Ishikawa (cell line): Measurements from ENCODE around the gene RITA1.

Source experiments
- CEBPB ChIP-seq: IDR thresholded peaks from 2 replicates; pipeline ENCODE4 v1.6.1; 2012
- CREB1 ChIP-seq: IDR thresholded peaks from 2 replicates; pipeline ENCODE4 v1.6.1; 2012; ENCODE audit warnings: low read depth
- EGR1 ChIP-seq: IDR thresholded peaks from 2 replicates; pipeline ENCODE4 v1.6.1; 2012
- EP300 ChIP-seq: IDR thresholded peaks from 2 replicates; pipeline ENCODE4 v1.6.1; 2012; ENCODE audit warnings: borderline replicate concordance
- FOXM1 ChIP-seq: IDR thresholded peaks from 2 replicates; pipeline ENCODE4 v1.6.1; 2012; ENCODE audit warnings: low read depth, borderline replicate concordance
- NFIC ChIP-seq: IDR thresholded peaks from 2 replicates; pipeline ENCODE4 v1.6.1; 2012
- RAD21 ChIP-seq: IDR thresholded peaks from 2 replicates; pipeline ENCODE4 v1.6.1; 2012; ENCODE audit warnings: low read depth
- TAF1 ChIP-seq: IDR thresholded peaks from 2 replicates; pipeline ENCODE4 v1.6.1; 2012; ENCODE audit warnings: low read depth, mild to moderate bottlenecking
- TCF12 ChIP-seq: IDR thresholded peaks from 2 replicates; pipeline ENCODE4 v1.6.1; 2012; ENCODE audit warnings: low read depth
- TEAD4 ChIP-seq: IDR thresholded peaks from 2 replicates; pipeline ENCODE4 v1.6.1; 2012
- YY1 ChIP-seq: IDR thresholded peaks from 2 replicates; pipeline ENCODE4 v1.6.1; 2012; ENCODE audit warnings: low read depth
- TF ChIP-seq, protein P1 (sequence below): IDR thresholded peaks from 2 replicates; pipeline ENCODE4 v1.6.1; 2012
- TF ChIP-seq, protein P2 (sequence below): IDR thresholded peaks from 2 replicates; pipeline ENCODE4 v1.6.1; 2012; ENCODE audit warnings: low read depth, mild to moderate bottlenecking
- TF ChIP-seq, protein P3 (sequence below): IDR thresholded peaks from 2 replicates; pipeline ENCODE4 v1.6.1; 2012

DNA sequence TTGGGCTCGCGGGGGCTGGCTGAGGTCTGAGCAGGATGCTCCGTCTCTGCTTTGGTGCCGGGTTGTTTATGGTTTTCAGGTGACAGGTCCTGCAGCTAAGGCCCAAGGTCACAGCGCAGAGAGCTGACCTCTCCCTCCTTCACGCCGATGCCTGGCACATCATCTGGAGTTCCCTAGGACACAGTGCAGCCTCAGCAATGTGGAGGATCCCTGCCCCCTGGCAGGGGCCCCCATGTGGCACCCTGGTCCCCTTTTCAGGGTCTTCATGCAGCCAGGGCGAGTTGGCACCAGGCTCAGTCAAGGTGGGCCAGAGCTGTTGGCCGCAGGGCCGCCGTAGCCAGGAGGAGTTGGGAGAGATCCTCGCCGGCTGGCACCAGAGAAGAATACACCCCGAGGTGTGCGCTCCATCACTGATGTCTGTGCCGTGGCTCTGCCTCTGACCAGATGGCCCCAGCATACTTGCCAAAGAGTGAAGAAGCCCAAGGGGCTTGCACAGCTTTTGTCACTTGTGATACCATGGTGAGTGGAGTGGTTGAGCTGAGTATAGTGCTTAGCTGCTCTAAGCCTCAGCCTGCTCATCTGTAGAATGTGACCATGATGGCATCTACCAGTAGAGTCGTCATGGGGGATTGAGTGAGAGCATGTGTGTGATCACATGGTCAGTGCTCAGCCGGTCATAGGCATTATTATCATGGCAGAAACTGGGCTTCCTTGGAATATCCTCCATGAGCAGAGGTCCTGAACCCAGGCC is 46.7 kb downstream of the RITA1 start:
- TF ChIP-seq TCF12 (no peak), TAF1 (no peak), FOXM1 (no peak), EP300 (no peak), RAD21 (no peak), EGR1 (no peak), CEBPB (no peak), CREB1 (no peak), TEAD4 (no peak), YY1 (peak; percentile 50; the same call in 1 of the 2 replicates), NFIC (no peak)
- TF ChIP-seq, protein P1, sequence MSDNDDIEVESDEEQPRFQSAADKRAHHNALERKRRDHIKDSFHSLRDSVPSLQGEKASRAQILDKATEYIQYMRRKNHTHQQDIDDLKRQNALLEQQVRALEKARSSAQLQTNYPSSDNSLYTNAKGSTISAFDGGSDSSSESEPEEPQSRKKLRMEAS, result no peak
- TF ChIP-seq, protein P2, sequence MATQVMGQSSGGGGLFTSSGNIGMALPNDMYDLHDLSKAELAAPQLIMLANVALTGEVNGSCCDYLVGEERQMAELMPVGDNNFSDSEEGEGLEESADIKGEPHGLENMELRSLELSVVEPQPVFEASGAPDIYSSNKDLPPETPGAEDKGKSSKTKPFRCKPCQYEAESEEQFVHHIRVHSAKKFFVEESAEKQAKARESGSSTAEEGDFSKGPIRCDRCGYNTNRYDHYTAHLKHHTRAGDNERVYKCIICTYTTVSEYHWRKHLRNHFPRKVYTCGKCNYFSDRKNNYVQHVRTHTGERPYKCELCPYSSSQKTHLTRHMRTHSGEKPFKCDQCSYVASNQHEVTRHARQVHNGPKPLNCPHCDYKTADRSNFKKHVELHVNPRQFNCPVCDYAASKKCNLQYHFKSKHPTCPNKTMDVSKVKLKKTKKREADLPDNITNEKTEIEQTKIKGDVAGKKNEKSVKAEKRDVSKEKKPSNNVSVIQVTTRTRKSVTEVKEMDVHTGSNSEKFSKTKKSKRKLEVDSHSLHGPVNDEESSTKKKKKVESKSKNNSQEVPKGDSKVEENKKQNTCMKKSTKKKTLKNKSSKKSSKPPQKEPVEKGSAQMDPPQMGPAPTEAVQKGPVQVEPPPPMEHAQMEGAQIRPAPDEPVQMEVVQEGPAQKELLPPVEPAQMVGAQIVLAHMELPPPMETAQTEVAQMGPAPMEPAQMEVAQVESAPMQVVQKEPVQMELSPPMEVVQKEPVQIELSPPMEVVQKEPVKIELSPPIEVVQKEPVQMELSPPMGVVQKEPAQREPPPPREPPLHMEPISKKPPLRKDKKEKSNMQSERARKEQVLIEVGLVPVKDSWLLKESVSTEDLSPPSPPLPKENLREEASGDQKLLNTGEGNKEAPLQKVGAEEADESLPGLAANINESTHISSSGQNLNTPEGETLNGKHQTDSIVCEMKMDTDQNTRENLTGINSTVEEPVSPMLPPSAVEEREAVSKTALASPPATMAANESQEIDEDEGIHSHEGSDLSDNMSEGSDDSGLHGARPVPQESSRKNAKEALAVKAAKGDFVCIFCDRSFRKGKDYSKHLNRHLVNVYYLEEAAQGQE, result no peak
- TF ChIP-seq, protein P3, sequence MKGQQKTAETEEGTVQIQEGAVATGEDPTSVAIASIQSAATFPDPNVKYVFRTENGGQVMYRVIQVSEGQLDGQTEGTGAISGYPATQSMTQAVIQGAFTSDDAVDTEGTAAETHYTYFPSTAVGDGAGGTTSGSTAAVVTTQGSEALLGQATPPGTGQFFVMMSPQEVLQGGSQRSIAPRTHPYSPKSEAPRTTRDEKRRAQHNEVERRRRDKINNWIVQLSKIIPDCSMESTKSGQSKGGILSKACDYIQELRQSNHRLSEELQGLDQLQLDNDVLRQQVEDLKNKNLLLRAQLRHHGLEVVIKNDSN, result peak; percentile 19; the same call in 1 of the 2 replicates
